Heart right ventricle (tissue), 16 donors: Measurements from ENCODE around the gene DKK3. TPM values are rescaled to one million over a fixed set of nuclear protein-coding genes. Genes with fewer than 3 reads are reported as not detected.

Experiments
- ATAC-seq, 8 donors: fragments of 200-7000 bp; cut with Tn5 transposase; one replicate each; pipeline ENCODE4 v1.9.1; 2020; ENCODE audit warnings: mild to moderate bottlenecking in 8 of 8, moderate library complexity in 8 of 8, moderate number of reproducible peaks in 1 of 8
- DNase-seq, 2 donors: peaks; one replicate each; pipeline ENCODE4 v3.0.0-alpha.2; 2020
- H3K27ac ChIP-seq, 10 donors: fragments of 200-600 bp; sonication (generic) in 2 of 10; one replicate each; pipeline versions ENCODE4 v1.5.0 to v1.8.0; 2020 to 2022; ENCODE audit warnings: mild to moderate bottlenecking in 3 of 10
- H3K27me3 ChIP-seq, 7 donors: fragments of 200-600 bp; one replicate each; pipeline ENCODE4 v1.8.0; 2021 to 2022; ENCODE audit warnings: mild to moderate bottlenecking in 2 of 7
- H3K36me3 ChIP-seq, 9 donors: fragments of 200-600 bp; sonication (generic) in 1 of 9; one replicate each; pipeline versions ENCODE4 v1.5.0 to v1.8.0; 2020 to 2022; ENCODE audit warnings: mild to moderate bottlenecking in 2 of 9
- H3K4me1 ChIP-seq, 9 donors: fragments of 200-600 bp; sonication (generic) in 1 of 9; one replicate each; pipeline versions ENCODE4 v1.5.0 to v1.8.0; 2020 to 2022; ENCODE audit warnings: mild to moderate bottlenecking in 4 of 9
- H3K4me3 ChIP-seq, 10 donors: fragments of 200-600 bp; sonication (generic) in 2 of 10; one replicate each; pipeline versions ENCODE4 v1.5.0 to v1.8.0; 2020 to 2022; ENCODE audit warnings: mild to moderate bottlenecking in 7 of 10, moderate library complexity in 2 of 10
- H3K9me3 ChIP-seq, 11 donors: fragments of 200-600 bp in 10 of 11; sonication (generic) in 2 of 11; one replicate each; pipeline versions ENCODE4 v1.5.0 to v1.8.0; 2013 to 2022; ENCODE audit warnings: mild to moderate bottlenecking in 2 of 11, control low read depth in 1 of 11, moderate library complexity in 1 of 11
- CTCF ChIP-seq, 9 donors: fragments of 200-600 bp; sonication (generic) in 2 of 9; IDR thresholded peaks; one replicate each; pipeline versions ENCODE4 v1.5.0 to v1.8.0; 2021 to 2022; ENCODE audit warnings: antibody characterized with exemption in 9 of 9, mild to moderate bottlenecking in 5 of 9, moderate library complexity in 1 of 9
- WGBS, 2 donors: extraction: QIAGEN DNeasy Blood & Tissue Kit; methylation state at CpG; one replicate each; pipeline ENCODE4 v1.1.7; 2013; ENCODE audit warnings: inconsistent platforms in 1 of 2; 5-methylcytosine and 5-hydroxymethylcytosine counted together
- intact Hi-C, 10 donors: fragments of 100-400 bp; cut with DNase I; formaldehyde crosslinking; loops; one replicate each; pipeline versions ENCODE4 v1.11.1 to v1.14.2; 2022
- polyA plus RNA-seq, 2 donors: library from polyadenylated mRNA; stranded (reverse); fragments of 200-250 nt; gene quantifications; one replicate each; pipeline ENCODE4 v1.2.3, GENCODE V29; 2013
- total RNA-seq, 10 donors: library from RNA; stranded (reverse); fragmentation: NEBNext Ultra II Directional in 3 of 10; extraction: Animal tissue kit (Norgen Biotek cat#: 25700) in 3 of 10; gene quantifications; one replicate each; pipeline versions ENCODE4 v1.2.1 to v1.2.4, GENCODE V29; 2021 to 2023
- donor health status: Arrhythmogenic right ventricular cardiomyopathy.
- donor health status: ischemic (EF 13 %, LVEDD 7.1; RV severe dilation, severe dysfunction).
- donor health status: healthy with polysubstance abuse.
- donor health status: DM: no; HTN: yes; CAD: no.
- donor health status: DM: no; HTN: no; CAD: no.
- donor health status: ischemic (EF 25% LVEDD 6.9; RV normal size, moderate dysfunction).
- donor health status: ischemic (EF 25% LVEDD 5.7; RV mildly dilated, moderate dysfunction).
- donor health status: healthy.
- donor health status: DM: yes; HTN: yes; CAD: no.
- donor health status: Ischemic cardiomyopathy.
- donor health status: ischemic (EF 35%, LVEDD 5.7; RV mildly dilated, moderate dysfunction).
- donor health status: nonischemic (EF 11% LVEDD 7.7; RV severe dilation, severe dysfunction).
- donor health status: DM: yes; HTN: yes; CAD: no.
- donor health status: PGD.
- donor health status: ischemic (EF 29% LVEDD 5.4; RV normal size, mild dysfunction).
- donor health status: nonischemic (EF 23%, LVEDD 6.1; RV moderate dilation, normal function).

The DKK3 gene
- total and polyA plus RNA-seq, 12 donors, result 113 to 1,034 (median 601) TPM

- Histone ChIP-seq H3K36me3 (no peaks in the 10 kb centered on the region), H3K4me1 (peaks cover 1 to 33% (median 10%) of the 10 kb centered on the region in 9 donors), H3K27ac (no peak overlapping the region), H3K4me3 (no peak overlapping the region), H3K9me3 (peaks cover 0 to 15% (median 2%) of the 10 kb centered on the region in 11 donors), H3K27me3 (no peaks in the 10 kb centered on the region)
- DNase-seq (no peak), ATAC-seq (no peak)
- WGBS, 2 donors, result 71 to 87% methylated on average over 4 of the region's 4 CpGs
- intact Hi-C loops, result loop anchor here in 2 of 10 donors (5.0 to 10.0 kb wide), 2 partner anchors 47 to 50 kb away; no protein-coding TSS in a partner anchor
- TF ChIP-seq CTCF (IDR thresholded peaks at IDR 0.05), result no peak
These were observed 16.0 kb upstream of the DKK3 start for GRCh38 chr11:12024254-12024926.

GRCh38 chr11:12023015-12023414 lies 14.6 kb upstream of the DKK3 start:
- Histone ChIP-seq H3K36me3 (no peaks in the 10 kb centered on the region), H3K9me3 (peaks cover 0 to 15% (median 2%) of the 10 kb centered on the region in 11 donors), H3K27ac (no peak overlapping the region), H3K27me3 (no peaks in the 10 kb centered on the region), H3K4me1 (peaks cover 7 to 34% (median 23%) of the 10 kb centered on the region in 9 donors), H3K4me3 (no peak overlapping the region)
- ATAC-seq, result no peak
- 98 to 100% methylated on average over 1 of the region's 1 CpG for WGBS, 2 donors
- no peak for TF ChIP-seq CTCF (IDR thresholded peaks at IDR 0.05)
- DNase-seq, result no peak
- intact Hi-C loops, result loop anchor here in 2 of 10 donors (5.0 to 10.0 kb wide), 2 partner anchors 46 to 48 kb away; no protein-coding TSS in a partner anchor

DNA sequence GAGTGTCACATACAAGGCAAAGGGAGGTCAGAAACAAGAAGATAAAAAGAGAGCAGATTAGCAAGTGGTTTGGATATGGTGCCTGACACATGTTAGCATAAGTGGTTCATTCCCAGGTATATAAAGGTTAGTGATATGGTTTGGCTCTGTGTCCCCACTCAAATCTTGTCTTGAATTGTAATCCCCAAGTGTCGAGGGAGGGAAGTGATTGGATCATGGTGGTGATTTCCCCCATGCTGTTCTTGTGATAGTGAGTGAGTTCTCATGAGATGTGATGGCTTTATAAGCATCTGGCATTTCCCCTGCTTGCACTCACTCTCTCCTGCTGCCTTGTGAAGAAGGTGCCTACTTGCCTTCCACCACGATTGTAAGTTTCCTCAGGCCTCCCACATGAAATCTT lies 12.1 kb upstream of the DKK3 start:
- intact Hi-C loops, result loop anchor here in 2 of 10 donors (5.0 to 10.0 kb wide), 2 partner anchors 43 to 46 kb away; no protein-coding TSS in a partner anchor
- DNase-seq, result no peak
- ATAC-seq, result peak in 1 of 8 donors; percentile 29
- Histone ChIP-seq H3K27me3 (no peaks in the 10 kb centered on the region), H3K27ac (peak overlapping the region in 7 of 10 donors; percentile 28 to 85 (median 79)), H3K4me3 (no peak overlapping the region), H3K9me3 (peaks cover 0 to 15% (median 2%) of the 10 kb centered on the region in 11 donors), H3K36me3 (no peaks in the 10 kb centered on the region), H3K4me1 (peaks cover 11 to 47% (median 33%) of the 10 kb centered on the region in 9 donors)
- TF ChIP-seq CTCF (IDR thresholded peaks at IDR 0.05), result no peak
- WGBS, 2 donors, result 40 to 43% methylated on average over 2 of the region's 2 CpGs

- H3K27me3 ChIP-seq, result no peaks in the 10 kb centered on the region
- ATAC-seq, result peak in 7 of 8 donors; percentile 31 to 78 (median 65)
- H3K9me3 ChIP-seq, result peaks cover 0 to 11% (median 2%) of the 10 kb centered on the region in 11 donors
- no peak for TF ChIP-seq CTCF (IDR thresholded peaks at IDR 0.05)
- peaks cover 11 to 47% (median 33%) of the 10 kb centered on the region in 9 donors for H3K4me1 ChIP-seq
- H3K36me3 ChIP-seq, result no peaks in the 10 kb centered on the region
- peak overlapping the region; percentile 33 to 85 (median 72) for H3K27ac ChIP-seq
- 36 to 37% methylated on average over 3 of the region's 3 CpGs for WGBS, 2 donors
- H3K4me3 ChIP-seq, result no peak overlapping the region
- DNase-seq, result no peak
- intact Hi-C loops, result loop anchor here in 4 of 10 donors (5.0 to 10.0 kb wide), 3 partner anchors 43 to 48 kb away; no protein-coding TSS in a partner anchor
These were observed 11.5 kb upstream of the DKK3 start for GRCh38 chr11:12019866-12020416.
